ENCODE results near the gene TNFRSF19. TPM values are rescaled to one million over a fixed set of nuclear protein-coding genes. Genes with fewer than 3 reads are reported as not detected.
A peak's percentile ranks its signal among the peaks of the same experiment; 100 is the strongest.

The TNFRSF19 gene
- total and polyA plus RNA-seq, 11 donors, result 9.1 to 35.7 (median 25.6) TPM

GRCh38 chr13:23560571-23561089, 9.6 kb upstream of the TNFRSF19 start:
- TF ChIP-seq POLR2A (IDR thresholded peaks at IDR 0.05) (no peak), CTCF (IDR thresholded peaks at IDR 0.05) (no peak)
- WGBS, 4 donors, result 86 to 91% (median 91%) methylated on average over 7 of the region's 7 CpGs
- Histone ChIP-seq H3K27me3 (no peaks in the 10 kb centered on the region), H3K9me3 (no peaks in the 10 kb centered on the region), H3K4me1 (peaks cover 0 to 37% (median 9%) of the 10 kb centered on the region in 12 donors), H3K27ac (peak overlapping the region; percentile 15 to 93 (median 84)), H3K4me3 (no peak overlapping the region), H3K36me3 (no peaks in the 10 kb centered on the region)
- ATAC-seq (no peak), DNase-seq (no peak)
- intact Hi-C loops (cut with DNase I), result loop anchor here in 1 of 10 donors (5.0 kb wide), 1 partner anchor 48 kb away; no protein-coding TSS in a partner anchor

GRCh38 chr13:23561261-23561660, 9.0 kb upstream of the TNFRSF19 start:
- intact Hi-C loops (cut with DNase I), result loop anchor here in 1 of 10 donors (5.0 kb wide), 1 partner anchor 49 kb away; no protein-coding TSS in a partner anchor
- TF ChIP-seq CTCF (IDR thresholded peaks at IDR 0.05) (no peak), POLR2A (IDR thresholded peaks at IDR 0.05) (no peak)

GRCh38 chr13:23563085-23563845, 6.9 kb upstream of the TNFRSF19 start:
- Histone ChIP-seq H3K27ac (peak overlapping the region in 2 of 12 donors; percentile 17 to 84), H3K27me3 (no peaks in the 10 kb centered on the region), H3K4me1 (peaks cover 0 to 35% (median 9%) of the 10 kb centered on the region in 12 donors), H3K36me3 (no peaks in the 10 kb centered on the region), H3K4me3 (no peak overlapping the region), H3K9me3 (no peaks in the 10 kb centered on the region)
- TF ChIP-seq POLR2A (IDR thresholded peaks at IDR 0.05) (no peak), CTCF (IDR thresholded peaks at IDR 0.05) (no peak)
- WGBS, 4 donors, result 76 to 85% (median 78%) methylated on average over 4 of the region's 4 CpGs
- intact Hi-C loops (cut with DNase I), result loop anchor here in 1 of 10 donors (5.0 kb wide), 1 partner anchor 51 kb away; no protein-coding TSS in a partner anchor
- ATAC-seq (no peak), DNase-seq (no peak)

More at GRCh38 chr13:23561261-23561660, 9.0 kb upstream of the TNFRSF19 start:
- H3K9me3 ChIP-seq, result no peaks in the 10 kb centered on the region
- no peaks in the 10 kb centered on the region for H3K36me3 ChIP-seq
- H3K4me1 ChIP-seq, result peaks cover 0 to 37% (median 9%) of the 10 kb centered on the region in 12 donors
- H3K27ac ChIP-seq, result peak overlapping the region; percentile 15 to 93 (median 84)
- WGBS, 4 donors, result 50 to 63% (median 57%) methylated on average over 3 of the region's 3 CpGs
- H3K4me3 ChIP-seq, result no peak overlapping the region
- DNase-seq (no peak), ATAC-seq (peak in 3 of 4 donors; percentile 39 to 54 (median 54))
- H3K27me3 ChIP-seq, result no peaks in the 10 kb centered on the region

GRCh38 chr13:23567906-23568460, 2.2 kb upstream of the TNFRSF19 start:
- no peaks in the 10 kb centered on the region for H3K27me3 ChIP-seq
- intact Hi-C loops (cut with DNase I), result loop anchor here (2.0 to 5.0 kb wide), 5 partner anchors 55 to 101 kb away; no protein-coding TSS in a partner anchor
- TF ChIP-seq POLR2A (IDR thresholded peaks at IDR 0.05) (no peak), CTCF (IDR thresholded peaks at IDR 0.05) (peak in 9 of 12 donors; percentile 15 to 50 (median 33))
- no peak for DNase-seq
- WGBS, 4 donors, result 46 to 54% (median 49%) methylated on average over 9 of the region's 9 CpGs
- peak overlapping the region in 1 of 12 donors; percentile 22 for H3K27ac ChIP-seq
- H3K9me3 ChIP-seq, result no peaks in the 10 kb centered on the region
- peaks cover 0 to 20% (median 0%) of the 10 kb centered on the region in 12 donors for H3K4me1 ChIP-seq
- no peak overlapping the region for H3K4me3 ChIP-seq
- ATAC-seq, result peak; percentile 23 to 67 (median 54)
- H3K36me3 ChIP-seq, result no peaks in the 10 kb centered on the region

All from heart left ventricle (tissue), 16 donors.